Left ventricle myocardium inferior (tissue), 1 donor: ENCODE data around the gene CLEC4G. TPM values are rescaled to one million over a fixed set of nuclear protein-coding genes. Genes with fewer than 3 reads are reported as not detected.

Source experiments
- DNase-seq: peaks from one replicate; pipeline ENCODE4 v3.0.0-alpha.2; 2020
- H3K27ac ChIP-seq: fragments of 200-600 bp; replicated peaks from 2 replicates; pipeline ENCODE4 v1.8.0; 2021
- H3K27me3 ChIP-seq: fragments of 200-600 bp; 2 replicates; pipeline ENCODE4 v1.8.0; 2021; ENCODE audit warnings: low read depth
- H3K36me3 ChIP-seq: fragments of 200-600 bp; 2 replicates; pipeline ENCODE4 v1.8.0; 2021
- H3K4me1 ChIP-seq: fragments of 200-600 bp; 2 replicates; pipeline ENCODE4 v1.8.0; 2021
- H3K4me3 ChIP-seq: fragments of 200-600 bp; 2 replicates; pipeline ENCODE4 v1.8.0; 2021; ENCODE audit warnings: mild to moderate bottlenecking, moderate library complexity
- H3K9me3 ChIP-seq: fragments of 200-600 bp; replicated peaks from 2 replicates; pipeline ENCODE4 v1.8.0; 2021
- CTCF ChIP-seq: fragments of 200-600 bp; IDR thresholded peaks from 2 replicates; pipeline ENCODE4 v1.8.0; 2021; ENCODE audit warnings: antibody characterized with exemption, mild to moderate bottlenecking, borderline replicate concordance
- intact Hi-C: fragments of 100-400 bp; cut with micrococcal nuclease; formaldehyde crosslinking; loops from one replicate; pipeline ENCODE4 v1.11.0; 2022
- total RNA-seq: library from RNA; stranded (reverse); fragmentation: NEBNext Ultra II Directional; extraction: Animal tissue kit (Norgen Biotek cat#: 25700); gene quantifications from one replicate; pipeline ENCODE4 v1.2.1, GENCODE V29; 2021
- donor health status: DM: no; HTN: yes; CAD: no; lungs with severe emphysema.

Gene CLEC4G
- total RNA-seq, 1 donor from 2014 or later: 0.71 TPM

GRCh38 chr19:7738023-7738422 lies 6.1 kb upstream of the CLEC4G start:
- DNase-seq: no peak
- H3K4me1 ChIP-seq: no peaks in the 10 kb centered on the region
- no peak overlapping the region for H3K4me3 ChIP-seq
- H3K9me3 ChIP-seq: no peaks in the 10 kb centered on the region
- no peak overlapping the region for H3K27ac ChIP-seq
- TF ChIP-seq CTCF: no peak
- intact Hi-C loops: no loop called here
- H3K27me3 ChIP-seq: peaks cover 30% of the 10 kb centered on the region
- no peaks in the 10 kb centered on the region for H3K36me3 ChIP-seq

GRCh38 chr19:7737215-7737614 lies 5.3 kb upstream of the CLEC4G start:
- intact Hi-C loops: no loop called here
- H3K27me3 ChIP-seq: peaks cover 37% of the 10 kb centered on the region
- no peak overlapping the region for H3K27ac ChIP-seq
- no peaks in the 10 kb centered on the region for H3K9me3 ChIP-seq
- no peaks in the 10 kb centered on the region for H3K4me1 ChIP-seq
- H3K36me3 ChIP-seq: no peaks in the 10 kb centered on the region
- no peak for TF ChIP-seq CTCF
- no peak for DNase-seq
- H3K4me3 ChIP-seq: no peak overlapping the region

GRCh38 chr19:7736148-7736547 lies 4.2 kb upstream of the CLEC4G start:
- H3K27ac ChIP-seq: no peak overlapping the region
- no peak for DNase-seq
- TF ChIP-seq CTCF: no peak
- intact Hi-C loops: no loop called here
- no peaks in the 10 kb centered on the region for H3K9me3 ChIP-seq
- H3K4me3 ChIP-seq: no peak overlapping the region
- H3K36me3 ChIP-seq: no peaks in the 10 kb centered on the region
- H3K27me3 ChIP-seq: peaks cover 48% of the 10 kb centered on the region
- no peaks in the 10 kb centered on the region for H3K4me1 ChIP-seq

GRCh38 chr19:7734220-7735203 lies 2.6 kb upstream of the CLEC4G start:
- Histone ChIP-seq H3K9me3 (no peaks in the 10 kb centered on the region), H3K27ac (no peak overlapping the region), H3K4me3 (no peak overlapping the region), H3K36me3 (no peaks in the 10 kb centered on the region), H3K27me3 (peaks cover 64% of the 10 kb centered on the region), H3K4me1 (no peaks in the 10 kb centered on the region)
- intact Hi-C loops: no loop called here
- TF ChIP-seq CTCF: no peak
- DNase-seq: no peak

- H3K4me1 ChIP-seq: no peaks in the 10 kb centered on the region
- no peak for TF ChIP-seq CTCF
- intact Hi-C loops: no loop called here
- no peaks in the 10 kb centered on the region for H3K36me3 ChIP-seq
- no peak for DNase-seq
- peaks cover 68% of the 10 kb centered on the region for H3K27me3 ChIP-seq
- H3K27ac ChIP-seq: no peak overlapping the region
- H3K4me3 ChIP-seq: no peak overlapping the region
- no peaks in the 10 kb centered on the region for H3K9me3 ChIP-seq
Observed at GRCh38 chr19:7733376-7733775, 1.5 kb upstream of the CLEC4G start.
